ENCODE data around the gene MIER1. TPM values are rescaled to one million over a fixed set of nuclear protein-coding genes. Genes with fewer than 3 reads are reported as not detected.

Gene MIER1
- total and polyA plus RNA-seq, 9 of the 15 experiments (the other 6 are each of a cell fraction or from before 2014, with no cell fraction given) = 13.9 to 34.8 (median 21.5) TPM

- TF ChIP-seq ETS1 (conservative IDR thresholded peaks at IDR 0.05; ENCODE audit: control insufficient read depth, low read depth, low read length) (no peak), ZFP1 (CRISPR knock-in tag; IDR thresholded peaks at IDR 0.05) (no peak), MAFG (tag; conservative IDR thresholded peaks at IDR 0.05) (no peak), ELK3 (CRISPR knock-in tag; IDR thresholded peaks at IDR 0.05) (no peak), CBFA2T2 (conservative IDR thresholded peaks at IDR 0.05) (no peak), HDAC3 (IDR thresholded peaks at IDR 0.05; ENCODE audit: borderline replicate concordance, partially characterized antibody) (no peak), PRPF4 (IDR thresholded peaks at IDR 0.05; ENCODE audit: insufficient read depth, low read depth, low read length, poor library complexity, severe bottlenecking) (no peak), ZNF77 (CRISPR knock-in tag; IDR thresholded peaks at IDR 0.05) (no peak), STAT5A (IDR thresholded peaks at IDR 0.05; ENCODE audit: borderline replicate concordance, low read length) (peak; percentile 3; the same call in 1 of the 2 replicates), ZNF174 (CRISPR knock-in tag; IDR thresholded peaks at IDR 0.05) (no peak), ZBTB33 (CRISPR knock-in tag; IDR thresholded peaks at IDR 0.05) (no peak), NFE2L1 (tag; IDR thresholded peaks at IDR 0.05; ENCODE audit: borderline replicate concordance, low read depth) (no peak), ZC3H11A (IDR thresholded peaks at IDR 0.05; ENCODE audit: low read depth, low read length) (no peak), FOXP4 (CRISPR knock-in tag; IDR thresholded peaks at IDR 0.05; ENCODE audit: borderline replicate concordance) (no peak), SNRNP70 (optimal IDR thresholded peaks at IDR 0.05; ENCODE audit: low read depth, low read length) (no peak), ZNF311 (CRISPR knock-in tag; IDR thresholded peaks at IDR 0.05) (peak; percentile 70; the same call in 1 of the 2 replicates), GTF3C2 (IDR thresholded peaks at IDR 0.05; ENCODE audit: borderline replicate concordance, extremely low read depth, insufficient read length) (no peak)
Measured at GRCh38 chr1:66929999-66930822, 5.4 kb downstream of the MIER1 start (continued).

Measured in K562 (cell line).